Activated T-cell treated with anti-CD3 and anti-CD28 coated beads for 24 hours (primary cell): ENCODE results near the gene CPNE5.
A peak's percentile ranks its signal among the peaks of the same experiment; 100 is the strongest.
"Not testable (repeated sequence)": the region's sequence is repeated elsewhere in the genome, so short reads cannot be mapped to it uniquely, and the experiment has no call there.

Source experiments
- DNase-seq: peaks from one replicate; pipeline ENCODE4 v3.0.0-alpha.2; 2020; ENCODE audit warnings: low read depth

The CPNE5 gene

GRCh38 chr6:36725581-36725980, 113.7 kb downstream of the CPNE5 start:
- no peak for DNase-seq

GRCh38 chr6:36724514-36725390, 114.5 kb downstream of the CPNE5 start:
- DNase-seq, result peak; percentile 30

- DNase-seq, result not testable (repeated sequence)
Observed at GRCh38 chr6:36723992-36724391, 115.3 kb downstream of the CPNE5 start.

DNA sequence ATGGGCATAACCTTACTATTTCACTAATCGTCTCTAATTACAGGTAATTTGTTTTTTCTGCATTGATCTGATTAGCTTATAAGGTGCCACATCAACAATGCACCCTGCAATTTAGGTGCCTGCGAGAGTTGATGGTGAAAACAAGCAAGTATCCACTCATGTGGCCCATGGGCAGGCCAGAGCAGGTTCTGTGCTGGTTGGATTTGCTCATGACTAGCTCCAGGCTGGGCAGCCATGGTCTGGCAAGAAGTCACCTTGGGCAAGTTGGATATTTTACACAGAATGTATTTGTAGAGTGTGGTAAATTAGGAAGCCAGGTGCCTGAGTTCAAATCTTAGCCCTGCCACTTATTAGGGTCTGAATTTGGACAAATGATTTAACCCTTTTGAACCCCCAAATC, 116.4 kb downstream of the CPNE5 start:
- no peak for DNase-seq

- DNase-seq, result no peak
Observed at GRCh38 chr6:36722365-36722764, 116.9 kb downstream of the CPNE5 start.

- no peak for DNase-seq
Observed at GRCh38 chr6:36721369-36722140, 117.7 kb downstream of the CPNE5 start.

DNA sequence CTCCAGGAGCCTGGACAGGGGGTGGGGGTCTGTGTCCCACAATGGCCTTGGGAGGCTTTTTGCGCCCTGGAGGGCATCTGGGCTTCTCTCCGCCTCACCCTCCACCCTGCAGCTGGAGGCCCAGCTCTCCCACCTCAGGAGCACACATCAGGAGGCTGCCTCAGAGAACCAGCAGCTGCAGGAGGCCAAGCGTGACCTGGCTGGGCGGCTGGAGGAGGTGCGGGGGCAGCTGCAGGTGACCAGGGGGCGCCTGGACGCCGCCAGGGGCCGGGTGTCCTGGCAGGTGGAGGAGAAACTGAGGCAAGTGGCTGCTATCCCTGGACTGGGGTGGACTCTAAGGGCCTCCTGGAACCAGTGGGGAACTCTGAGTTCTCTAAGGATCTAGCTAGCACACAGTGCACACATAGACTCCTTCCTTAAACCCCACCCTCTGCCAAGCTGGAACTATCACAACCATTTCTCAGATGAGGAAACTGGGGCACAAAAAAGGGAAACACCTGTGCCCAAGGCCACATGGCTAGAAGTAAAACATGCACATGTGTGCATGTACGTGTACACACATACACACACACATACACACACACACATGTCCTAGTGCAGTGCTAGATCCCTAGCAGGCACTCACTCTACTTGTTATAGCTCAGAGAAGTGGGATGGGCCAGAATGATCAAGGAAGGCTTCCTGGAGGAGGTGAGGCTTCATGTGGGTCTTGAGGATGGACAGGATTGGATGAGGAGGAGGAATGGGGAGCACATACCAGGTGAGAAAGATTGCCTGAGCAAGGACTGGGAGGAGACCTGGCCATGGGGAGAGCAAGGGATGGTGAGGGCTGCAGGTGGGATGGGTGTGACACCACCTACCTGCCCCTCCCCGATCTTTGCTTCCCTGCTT, 118.7 kb downstream of the CPNE5 start:
- no peak for DNase-seq

DNA sequence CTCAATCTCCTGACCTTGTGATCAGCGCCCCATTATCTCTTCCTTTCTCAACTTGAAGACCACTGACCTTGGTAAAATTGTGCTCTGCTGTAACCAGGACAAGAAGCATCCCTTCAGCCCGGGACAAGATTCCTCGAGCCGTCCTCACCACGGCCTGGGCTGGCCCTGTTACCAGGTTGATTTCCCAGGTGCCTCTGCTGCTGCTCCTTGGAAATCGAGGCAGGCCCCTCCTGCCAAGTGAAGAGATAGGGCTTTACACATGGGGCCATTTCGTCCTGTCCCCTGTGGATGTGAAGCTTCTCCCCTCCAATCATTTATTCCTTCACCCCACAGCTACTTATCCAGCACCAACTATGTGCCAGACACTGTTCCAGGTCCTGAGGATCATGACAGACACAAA, 120.1 kb downstream of the CPNE5 start:
- DNase-seq, result no peak

- DNase-seq, result no peak
Observed at GRCh38 chr6:36718560-36718959, 120.7 kb downstream of the CPNE5 start.

DNA sequence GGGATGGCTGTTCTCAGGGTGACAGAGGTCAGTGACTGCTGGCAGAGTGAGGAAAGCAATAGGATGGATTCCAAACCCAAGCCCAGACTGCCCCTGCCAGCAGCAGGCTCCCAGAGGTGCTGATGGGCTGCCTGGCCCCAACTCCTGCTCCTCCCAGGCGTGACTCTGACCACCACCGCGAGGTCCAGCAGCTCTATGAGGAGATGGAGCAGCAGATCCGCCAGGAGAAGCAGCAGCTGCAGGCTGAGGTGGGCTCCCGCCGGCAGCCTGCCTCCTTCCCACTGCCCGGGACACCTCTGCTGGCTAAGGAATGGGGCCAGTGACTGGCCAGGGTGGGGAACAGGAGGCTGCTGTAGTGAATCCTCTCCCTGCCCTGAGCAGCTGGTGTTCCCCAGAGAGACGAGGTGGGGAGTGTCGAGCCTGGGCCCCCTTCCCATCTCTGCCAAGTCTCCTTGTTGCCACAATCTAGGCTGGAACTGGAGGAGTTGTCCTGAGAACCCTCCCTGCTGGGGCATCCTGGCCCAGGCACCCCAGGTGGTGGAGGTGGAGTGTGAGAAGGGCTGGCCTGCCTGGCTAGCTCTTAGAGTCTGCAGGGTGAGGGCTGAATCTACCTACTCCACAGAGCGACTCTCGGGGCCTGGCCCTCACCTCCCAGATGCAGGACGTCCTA, 121.2 kb downstream of the CPNE5 start:
- DNase-seq, result no peak

GRCh38 chr6:36717231-36717825, 121.9 kb downstream of the CPNE5 start:
- no peak for DNase-seq

- no peak for DNase-seq
Observed at GRCh38 chr6:36716476-36717093, 122.7 kb downstream of the CPNE5 start.

DNA sequence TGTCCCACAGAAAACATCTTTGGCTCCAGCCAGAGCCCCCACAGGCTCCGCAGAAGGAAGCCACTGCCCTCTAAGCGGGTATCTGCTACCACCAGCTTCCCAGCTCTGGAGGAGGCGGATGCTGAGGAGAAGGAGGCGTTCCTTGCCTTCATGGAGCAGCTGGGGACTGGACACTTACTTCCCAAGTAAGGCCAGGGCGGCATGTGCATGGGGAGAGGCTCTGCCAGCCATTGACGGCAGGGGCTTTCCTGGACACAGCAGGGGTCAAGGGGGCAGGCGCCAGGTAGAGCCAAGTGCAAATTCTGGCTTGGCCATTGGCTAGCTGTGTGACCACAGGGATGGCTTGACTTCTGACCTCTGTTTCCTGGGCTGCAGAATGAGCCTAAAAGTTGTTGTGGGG, 123.8 kb downstream of the CPNE5 start:
- DNase-seq, result no peak

DNA sequence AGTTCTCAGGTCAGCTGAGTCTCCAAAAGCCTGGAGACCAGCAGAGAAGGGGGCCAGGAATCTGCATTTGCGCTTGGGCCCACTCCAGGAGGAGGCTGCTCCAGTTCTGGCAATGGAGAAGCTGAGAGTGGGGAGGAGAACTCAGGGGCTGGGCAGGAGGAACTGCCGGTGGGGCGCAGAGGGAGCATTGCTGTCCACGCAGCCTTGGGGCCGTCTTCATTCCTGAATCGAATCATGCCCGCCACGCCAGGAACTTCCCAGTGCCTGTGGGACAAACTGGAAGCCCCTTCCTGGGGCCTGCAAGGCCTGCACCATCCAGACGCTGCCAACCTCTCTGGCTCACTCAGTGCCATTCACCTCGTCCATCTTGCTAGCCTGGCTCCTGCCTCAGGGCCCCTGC, 124.7 kb downstream of the CPNE5 start:
- DNase-seq, result no peak

DNA sequence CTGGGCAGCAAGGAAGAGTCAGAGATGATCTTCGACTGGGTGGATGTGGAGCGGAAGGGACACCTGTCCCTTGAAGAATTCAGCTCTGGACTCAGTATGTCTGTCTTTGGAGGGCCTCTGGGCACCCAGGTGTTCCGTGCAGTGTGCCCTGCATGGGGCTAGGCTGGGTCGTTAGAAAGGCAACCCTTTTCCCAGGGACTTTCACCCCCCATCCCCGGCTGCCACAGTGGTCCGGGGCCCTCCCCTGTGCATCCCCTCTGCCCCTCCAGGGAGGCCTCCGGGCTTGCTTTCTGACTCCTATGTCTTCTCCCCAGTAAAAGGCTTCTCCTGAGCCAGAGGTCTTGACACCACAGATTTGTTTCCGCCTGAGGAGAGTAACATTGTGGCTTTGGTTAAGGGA, 125.4 kb downstream of the CPNE5 start:
- no peak for DNase-seq

GRCh38 chr6:36712816-36713215, 126.4 kb downstream of the CPNE5 start:
- no peak for DNase-seq

DNA sequence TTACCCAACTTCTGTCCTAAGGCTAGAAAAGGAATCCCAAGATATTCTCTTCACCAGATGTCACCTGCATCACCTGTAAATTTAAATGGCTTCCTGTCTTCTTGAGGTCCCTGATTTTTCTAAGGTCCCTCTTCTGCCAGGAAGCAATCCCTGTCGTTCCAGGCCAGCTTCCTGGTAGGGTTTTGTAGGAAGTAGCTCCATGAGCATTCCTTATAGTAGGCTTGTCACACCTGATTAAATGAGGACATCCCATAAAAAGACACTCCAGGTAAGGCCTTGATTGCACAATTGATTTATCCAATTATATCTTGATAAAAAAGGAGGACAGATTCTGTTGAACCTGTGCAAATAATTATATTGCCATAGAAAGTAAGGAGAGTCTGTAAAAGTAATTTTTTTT, 132.9 kb downstream of the CPNE5 start:
- no peak for DNase-seq

GRCh38 chr6:36704961-36705577, 134.2 kb downstream of the CPNE5 start:
- not testable (repeated sequence) for DNase-seq

GRCh38 chr6:36703982-36704381, 135.3 kb downstream of the CPNE5 start:
- DNase-seq, result no peak

DNA sequence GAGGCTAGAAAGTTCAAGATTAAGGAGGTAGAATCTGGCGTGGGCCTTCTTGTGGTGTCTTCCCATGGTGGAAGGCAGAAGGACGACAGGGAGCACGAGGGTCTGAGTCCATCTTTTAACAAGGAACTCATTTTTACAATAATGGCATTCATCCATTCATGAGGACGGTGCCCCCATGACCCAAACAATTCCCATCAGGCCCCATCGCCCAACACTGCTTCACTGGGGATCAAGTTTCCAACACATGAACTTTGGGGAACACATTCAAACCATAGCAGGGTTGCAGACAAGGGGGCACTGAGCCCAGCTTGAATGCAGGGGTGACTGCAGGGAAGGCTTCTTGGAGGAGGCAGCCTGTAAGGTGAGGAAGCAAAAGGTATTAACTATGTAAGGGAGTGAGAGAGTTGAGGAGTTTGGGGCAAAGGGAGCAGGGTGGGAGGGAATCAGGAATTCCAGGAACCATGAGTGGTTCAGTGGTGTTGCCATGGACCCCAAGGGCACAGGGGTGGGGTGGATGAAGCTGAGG, 136.1 kb downstream of the CPNE5 start:
- no peak for DNase-seq
